Keratinocyte (primary cell): Measurements from ENCODE around the gene NR2E3. TPM values are rescaled to one million over a fixed set of nuclear protein-coding genes. Genes with fewer than 3 reads are reported as not detected.

Experiments used
- DNase-seq: peaks from one replicate; pipeline ENCODE4 v3.0.0-alpha.2; 2011; ENCODE audit warnings: low read depth, missing footprints, low spot score
- FAIRE-seq: peaks from 2 replicates; lab custom pipeline; 2011; peaks lifted over from hg19 to GRCh38; lab: Jason Lieb, UNC
- H2AFZ ChIP-seq: 2 replicates; pipeline ENCODE4 v1.6.0; 2012; ENCODE audit warnings: low read length, control low read depth, inconsistent platforms; ENCODE audit not compliant: control insufficient read depth
- H3K27ac ChIP-seq: 2 replicates; pipeline ENCODE4 v1.5.1; 2011; ENCODE audit warnings: low read length; ENCODE audit not compliant: control insufficient read depth, insufficient read depth
- H3K27me3 ChIP-seq: 3 replicates; pipeline ENCODE4 v1.6.0; 2011; ENCODE audit warnings: low read length; ENCODE audit not compliant: control insufficient read depth, insufficient read depth; ENCODE audit errors: extremely low read depth
- H3K36me3 ChIP-seq, 2 experiments: 2 replicates in 1 of 2; 3 replicates in 1 of 2; pipeline ENCODE4 v1.5.1; 2011; ENCODE audit warnings: low read length in 2 of 2, mild to moderate bottlenecking in 1 of 2; ENCODE audit not compliant: control insufficient read depth in 2 of 2, insufficient read depth in 2 of 2; ENCODE audit errors: extremely low read depth in 1 of 2
- H3K4me1 ChIP-seq: 3 replicates; pipeline ENCODE4 v1.5.1; 2011; ENCODE audit warnings: low read length; ENCODE audit not compliant: control insufficient read depth, insufficient read depth; ENCODE audit errors: extremely low read depth
- H3K4me2 ChIP-seq: 3 replicates; pipeline ENCODE4 v1.6.0; 2011; ENCODE audit warnings: low read depth, low read length; ENCODE audit not compliant: control insufficient read depth, insufficient read depth; ENCODE audit errors: extremely low read depth
- H3K4me3 ChIP-seq, 3 experiments: fragments of 200-600 bp in 1 of 3; sonication (generic) in 1 of 3; 2 replicates in 2 of 3; 3 replicates in 1 of 3; pipeline ENCODE4 v1.5.1; 2011 to 2016; ENCODE audit warnings: low read length in 3 of 3, mild to moderate bottlenecking in 3 of 3, control low read depth in 2 of 3, inconsistent platforms in 1 of 3, low read depth in 1 of 3, mixed read lengths in 1 of 3, mixed run types in 1 of 3, moderate library complexity in 1 of 3; ENCODE audit not compliant: control insufficient read depth in 2 of 3, insufficient read depth in 2 of 3; ENCODE audit errors: extremely low read depth in 1 of 3
- H3K79me2 ChIP-seq: 2 replicates; pipeline ENCODE4 v1.6.0; 2012; ENCODE audit warnings: low read length; ENCODE audit not compliant: control insufficient read depth, insufficient read depth
- H3K9ac ChIP-seq: 3 replicates; pipeline ENCODE4 v1.6.0; 2011; ENCODE audit warnings: low read length; ENCODE audit not compliant: control insufficient read depth, insufficient read depth; ENCODE audit errors: extremely low read depth
- H3K9me1 ChIP-seq: 3 replicates; pipeline ENCODE4 v1.6.0; 2011; ENCODE audit warnings: low read length; ENCODE audit not compliant: control insufficient read depth, insufficient read depth; ENCODE audit errors: extremely low read depth
- H3K9me3 ChIP-seq: 2 replicates; pipeline ENCODE4 v1.5.1; 2012; ENCODE audit warnings: low read depth, low read length; ENCODE audit not compliant: control insufficient read depth
- H4K20me1 ChIP-seq: 3 replicates; pipeline ENCODE4 v1.6.0; 2011; ENCODE audit warnings: low read length; ENCODE audit not compliant: control insufficient read depth, insufficient read depth; ENCODE audit errors: extremely low read depth
- CTCF ChIP-seq, 3 experiments: IDR thresholded peaks in 1 of 3; conservative IDR thresholded peaks in 1 of 3; optimal IDR thresholded peaks in 1 of 3; 2 replicates in 2 of 3; 3 replicates in 1 of 3; pipeline versions ENCODE3 to v1.5.1; 2011; ENCODE audit warnings: low read length in 3 of 3, mild to moderate bottlenecking in 3 of 3, moderate library complexity in 2 of 3, control low read depth in 1 of 3, inconsistent platforms in 1 of 3; ENCODE audit not compliant: insufficient read depth in 2 of 3; ENCODE audit errors: extremely low read depth in 1 of 3
- EZH2 ChIP-seq: IDR thresholded peaks from one replicate; pipeline ENCODE4 v1.6.1; 2012; ENCODE audit warnings: inconsistent platforms, mild to moderate bottlenecking, low read length, moderate library complexity
- dilution Hi-C: fragments of 300-500 bp; cut with MboI; formaldehyde crosslinking; loops from one replicate; pipeline ENCODE4 v1.7.0; 2020; ENCODE audit warnings: low sequenced_read_pairs; ENCODE audit not compliant: extremely low pct_ligation_motif_present
- polyA plus RNA-seq, 5 experiments: library from polyadenylated mRNA; depleted of rRNA in 3 of 5; stranded (reverse) in 3 of 5; stranded (forward) in 1 of 5; unstranded in 1 of 5; fragments of >200 nt; gene quantifications; 1 replicate in 1 of 5; 2 replicates in 3 of 5; 3 replicates in 1 of 5; pipeline versions ENCODE4 v1.2.1 to v1.2.3, GENCODE V29; 2011 to 2012; ENCODE audit warnings: missing spikeins in 2 of 5, low read depth in 1 of 5, low replicate concordance in 1 of 5

The NR2E3 gene
- polyA plus RNA-seq, 1 donor (not counting 4 experiments of a cell fraction or from before 2014, with no cell fraction given): 0.46 TPM

DNA sequence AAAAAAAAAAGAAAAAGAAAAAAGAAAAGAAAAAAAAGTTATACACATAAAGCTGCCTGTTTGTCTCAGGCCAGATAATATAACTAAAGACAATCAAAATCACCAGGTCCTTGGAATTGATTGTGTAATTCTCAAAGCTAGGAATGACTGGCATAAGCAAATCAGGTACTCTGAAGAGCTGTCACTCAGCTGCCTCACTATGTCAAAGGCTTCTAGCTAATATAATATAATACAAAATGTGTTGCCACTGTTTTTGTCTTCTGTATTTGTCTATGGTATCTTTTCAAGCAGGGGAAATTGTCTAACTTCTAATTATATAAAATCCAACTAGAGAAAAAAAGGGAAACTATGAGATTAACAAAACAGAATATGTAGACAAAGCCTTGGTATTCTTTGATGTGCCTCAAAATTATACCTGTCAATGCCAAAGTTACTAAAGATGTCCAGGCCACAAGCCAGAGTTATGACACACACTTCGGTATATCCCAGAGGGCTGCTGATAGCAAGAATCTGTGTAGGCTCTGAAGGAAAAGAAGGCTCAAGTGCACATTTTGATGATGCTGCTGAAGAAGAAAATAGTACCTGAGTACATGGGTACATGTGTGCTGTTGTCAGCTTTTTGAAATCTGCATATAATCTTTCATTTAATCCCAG is 37.0 kb upstream of the NR2E3 start:
- no peak overlapping the region for H3K9ac ChIP-seq
- no peaks in the 10 kb centered on the region for H3K9me1 ChIP-seq
- H3K36me3 ChIP-seq: peaks cover 14 to 18% of the 10 kb centered on the region in 2 experiments
- H2AFZ ChIP-seq: no peak overlapping the region
- TF ChIP-seq CTCF (optimal IDR thresholded peaks at IDR 0.05 in 1 of 3, IDR thresholded peaks at IDR 0.05 in 1 of 3, conservative IDR thresholded peaks at IDR 0.05 in 1 of 3; ENCODE audit: extremely low read depth in 1 of 3, insufficient read depth in 2 of 3, low read length in 3 of 3) (no peak), EZH2 (no peak)
- DNase-seq (no peak), FAIRE-seq (no peak)
- dilution Hi-C loops: no loop called here
- H3K9me3 ChIP-seq: no peaks in the 10 kb centered on the region
- no peaks in the 10 kb centered on the region for H3K4me1 ChIP-seq
- H3K4me3 ChIP-seq: no peak overlapping the region
- H3K79me2 ChIP-seq: no peaks in the 10 kb centered on the region
- no peak overlapping the region for H3K27ac ChIP-seq
- no peaks in the 10 kb centered on the region for H4K20me1 ChIP-seq
- H3K27me3 ChIP-seq: no peaks in the 10 kb centered on the region
- no peak overlapping the region for H3K4me2 ChIP-seq

DNA sequence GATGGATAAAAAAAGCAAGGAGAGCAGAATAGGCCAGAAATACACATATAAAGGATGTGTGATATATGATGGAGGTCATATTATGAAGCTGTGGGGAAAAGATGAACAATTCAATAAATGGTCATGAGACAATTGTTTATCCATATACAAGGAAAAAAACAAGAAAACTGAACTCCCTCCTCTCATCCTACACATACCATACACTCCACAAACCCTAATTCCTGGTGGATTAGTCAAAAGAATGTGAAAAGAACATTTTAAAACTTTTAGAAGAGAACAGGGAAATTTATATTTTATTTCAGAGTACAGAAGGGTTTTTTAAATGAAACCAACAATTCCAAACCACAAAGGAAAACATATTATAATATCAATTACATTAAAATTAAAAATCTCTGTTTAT is 34.5 kb upstream of the NR2E3 start:
- H3K27me3 ChIP-seq: no peaks in the 10 kb centered on the region
- no peaks in the 10 kb centered on the region for H3K79me2 ChIP-seq
- no peaks in the 10 kb centered on the region for H3K4me1 ChIP-seq
- no peaks in the 10 kb centered on the region for H4K20me1 ChIP-seq
- dilution Hi-C loops: no loop called here
- no peak for DNase-seq
- H3K4me2 ChIP-seq: no peak overlapping the region
- H3K9me1 ChIP-seq: no peaks in the 10 kb centered on the region
- FAIRE-seq: no peak
- H3K27ac ChIP-seq: no peak overlapping the region
- no peak overlapping the region for H2AFZ ChIP-seq
- no peaks in the 10 kb centered on the region for H3K9me3 ChIP-seq
- H3K36me3 ChIP-seq: peaks cover 14 to 19% of the 10 kb centered on the region in 2 experiments
- no peak for TF ChIP-seq EZH2
- TF ChIP-seq CTCF (optimal IDR thresholded peaks at IDR 0.05 in 1 of 3, IDR thresholded peaks at IDR 0.05 in 1 of 3, conservative IDR thresholded peaks at IDR 0.05 in 1 of 3; ENCODE audit: extremely low read depth in 1 of 3, insufficient read depth in 2 of 3, low read length in 3 of 3): no peak
- no peak overlapping the region for H3K4me3 ChIP-seq
- no peak overlapping the region for H3K9ac ChIP-seq
